Testis (tissue), 2 donors: ENCODE measurements around the gene KCNJ10.

Experiments used
- CTCF ChIP-seq, 3 experiments: fragments of 450-650 bp in 2 of 3; fragments of 200-600 bp in 1 of 3; sonication (generic) in 1 of 3; IDR thresholded peaks; one replicate each; pipeline ENCODE4 v1.5.1; 2016 to 2019; ENCODE audit warnings: antibody characterized with exemption in 3 of 3, mild to moderate bottlenecking in 2 of 3, moderate library complexity in 1 of 3
- POLR2A ChIP-seq: fragments of 450-650 bp; IDR thresholded peaks from one replicate; pipeline ENCODE4 v1.6.1; 2017; ENCODE audit warnings: antibody characterized with exemption, mild to moderate bottlenecking, moderate library complexity

- TF ChIP-seq POLR2A (no peak), CTCF (IDR thresholded peaks at IDR 0.05) (no peak)
Observed at GRCh38 chr1:160107512-160107911, 37.6 kb upstream of the KCNJ10 start.
